ENCODE results near the gene FBXW9.

The FBXW9 gene

DNA sequence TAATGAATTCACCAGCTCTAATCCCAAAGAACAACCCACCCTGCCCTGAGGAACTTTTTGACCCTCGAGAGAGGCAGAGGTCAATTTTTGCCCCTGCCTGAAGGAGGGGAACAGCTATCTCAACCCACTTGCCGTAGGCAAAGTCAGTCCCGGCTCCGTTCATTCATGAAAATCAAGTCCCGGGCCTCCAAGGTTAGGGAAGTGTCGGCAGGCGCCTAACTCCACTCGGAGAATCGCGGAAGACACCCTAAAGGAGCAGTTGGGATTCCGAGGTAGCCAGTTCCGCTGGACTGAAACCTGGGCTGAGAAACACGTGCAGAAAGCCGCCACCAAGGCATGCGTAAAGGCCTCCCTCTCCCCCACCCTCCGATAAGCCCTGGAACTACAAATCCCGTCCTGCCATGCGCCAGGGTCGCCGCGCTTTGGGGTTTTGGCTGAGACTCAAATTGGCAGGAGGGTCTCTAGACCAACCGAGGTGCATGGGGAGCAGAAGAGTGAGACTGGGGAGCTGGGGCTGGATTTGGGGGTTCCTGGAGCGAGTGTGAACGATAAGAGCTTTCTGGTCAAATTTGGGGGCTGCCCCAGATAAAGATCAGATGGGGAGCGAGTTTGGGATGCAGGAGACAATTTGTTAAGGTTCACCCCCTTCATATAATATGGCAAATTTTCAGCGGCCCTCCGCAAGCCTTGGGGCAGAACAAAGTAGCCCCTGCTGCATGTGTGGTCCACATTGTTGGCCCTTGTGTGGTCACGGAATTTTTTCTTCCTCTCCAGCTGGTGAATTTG, 27.4 kb upstream of the FBXW9 start, which contains the start of gene TNPO2:
Gene TNPO2, minus strand, starts transcription at position 292 of the 786 bp plus-strand sequence. CDS start 2,955 bp downstream, outside the sequence.
- DNase-seq (peak; percentile 85), ATAC-seq (ENCODE audit: insufficient read depth, low read depth) (peak; percentile 64)
- peaks cover 57% of the 10 kb centered on the region for H3K79me2 ChIP-seq (ENCODE audit: insufficient read depth, low read length)
- H3K27ac ChIP-seq (ENCODE audit: low read length): peak within 1 kb of the TSS; percentile 90
- TF ChIP-seq, protein P1, sequence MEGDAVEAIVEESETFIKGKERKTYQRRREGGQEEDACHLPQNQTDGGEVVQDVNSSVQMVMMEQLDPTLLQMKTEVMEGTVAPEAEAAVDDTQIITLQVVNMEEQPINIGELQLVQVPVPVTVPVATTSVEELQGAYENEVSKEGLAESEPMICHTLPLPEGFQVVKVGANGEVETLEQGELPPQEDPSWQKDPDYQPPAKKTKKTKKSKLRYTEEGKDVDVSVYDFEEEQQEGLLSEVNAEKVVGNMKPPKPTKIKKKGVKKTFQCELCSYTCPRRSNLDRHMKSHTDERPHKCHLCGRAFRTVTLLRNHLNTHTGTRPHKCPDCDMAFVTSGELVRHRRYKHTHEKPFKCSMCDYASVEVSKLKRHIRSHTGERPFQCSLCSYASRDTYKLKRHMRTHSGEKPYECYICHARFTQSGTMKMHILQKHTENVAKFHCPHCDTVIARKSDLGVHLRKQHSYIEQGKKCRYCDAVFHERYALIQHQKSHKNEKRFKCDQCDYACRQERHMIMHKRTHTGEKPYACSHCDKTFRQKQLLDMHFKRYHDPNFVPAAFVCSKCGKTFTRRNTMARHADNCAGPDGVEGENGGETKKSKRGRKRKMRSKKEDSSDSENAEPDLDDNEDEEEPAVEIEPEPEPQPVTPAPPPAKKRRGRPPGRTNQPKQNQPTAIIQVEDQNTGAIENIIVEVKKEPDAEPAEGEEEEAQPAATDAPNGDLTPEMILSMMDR (IDR thresholded peaks at IDR 0.05; ENCODE audit: borderline replicate concordance, extremely low read depth, low read length, poor library complexity, severe bottlenecking): no peak
- TF ChIP-seq EZH2 (IDR thresholded peaks at IDR 0.05; ENCODE audit: borderline replicate concordance, low read depth, low read length, severe bottlenecking): no peak
- peaks cover 32% of the 10 kb centered on the region for H3K4me1 ChIP-seq (ENCODE audit: insufficient read depth, low read length)
- peak within 1 kb of the TSS; percentile 50 to 71 for H3K4me3 ChIP-seq (ENCODE audit: low read depth in 1 of 2, low read length in 2 of 2)
- H3K36me3 ChIP-seq (ENCODE audit: insufficient read depth, low read length): peaks cover 38% of the 10 kb centered on the region
- H3K4me2 ChIP-seq (ENCODE audit: insufficient read depth, low read length): peak within 1 kb of the TSS; percentile 94
- H3K27me3 ChIP-seq (ENCODE audit: insufficient read depth, low read length, poor library complexity): no peaks in the 10 kb centered on the region
- H3K9me3 ChIP-seq (ENCODE audit: insufficient read depth, low read length, severe bottlenecking): no peaks in the 10 kb centered on the region
- peaks cover 30% of the 10 kb centered on the region for H4K20me1 ChIP-seq (ENCODE audit: insufficient read depth, low read length)
- peak within 1 kb of the TSS; percentile 85 for H2AFZ ChIP-seq (ENCODE audit: low read depth, low read length)
- peak within 1 kb of the TSS; percentile 73 for H3K9ac ChIP-seq (ENCODE audit: low read depth, low read length)

DNA sequence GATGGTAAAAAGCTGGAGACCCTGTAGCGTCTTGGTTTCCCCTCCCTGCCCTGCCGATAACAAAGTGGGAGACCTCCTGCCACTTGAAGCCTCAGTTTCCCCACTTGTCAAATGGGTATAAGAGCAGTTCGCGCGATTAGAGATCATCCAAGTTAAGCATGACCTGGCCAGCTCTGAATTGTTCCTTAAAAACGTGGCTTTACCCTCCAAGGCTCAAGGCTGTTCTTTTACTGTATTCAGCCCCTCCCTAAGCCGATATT, 26.9 kb upstream of the FBXW9 start:
- peak overlapping the region; percentile 73 for H3K9ac ChIP-seq (ENCODE audit: low read depth, low read length)
- H4K20me1 ChIP-seq (ENCODE audit: insufficient read depth, low read length): peaks cover 33% of the 10 kb centered on the region
- peaks cover 62% of the 10 kb centered on the region for H3K79me2 ChIP-seq (ENCODE audit: insufficient read depth, low read length)
- H2AFZ ChIP-seq (ENCODE audit: low read depth, low read length): peak overlapping the region; percentile 85
- peak overlapping the region; percentile 90 for H3K27ac ChIP-seq (ENCODE audit: low read length)
- peak; percentile 29 for DNase-seq
- no peak for ATAC-seq (ENCODE audit: insufficient read depth, low read depth)
- H3K27me3 ChIP-seq (ENCODE audit: insufficient read depth, low read length, poor library complexity): no peaks in the 10 kb centered on the region
- peak overlapping the region; percentile 94 for H3K4me2 ChIP-seq (ENCODE audit: insufficient read depth, low read length)
- H3K4me1 ChIP-seq (ENCODE audit: insufficient read depth, low read length): peaks cover 32% of the 10 kb centered on the region
- H3K36me3 ChIP-seq (ENCODE audit: insufficient read depth, low read length): peaks cover 38% of the 10 kb centered on the region
- peak overlapping the region; percentile 50 to 71 for H3K4me3 ChIP-seq (ENCODE audit: low read depth in 1 of 2, low read length in 2 of 2)
- H3K9me3 ChIP-seq (ENCODE audit: insufficient read depth, low read length, severe bottlenecking): no peaks in the 10 kb centered on the region
- no peak for TF ChIP-seq EZH2 (IDR thresholded peaks at IDR 0.05; ENCODE audit: borderline replicate concordance, low read depth, low read length, severe bottlenecking)
- TF ChIP-seq, protein P1 (IDR thresholded peaks at IDR 0.05; ENCODE audit: borderline replicate concordance, extremely low read depth, low read length, poor library complexity, severe bottlenecking): no peak

DNA sequence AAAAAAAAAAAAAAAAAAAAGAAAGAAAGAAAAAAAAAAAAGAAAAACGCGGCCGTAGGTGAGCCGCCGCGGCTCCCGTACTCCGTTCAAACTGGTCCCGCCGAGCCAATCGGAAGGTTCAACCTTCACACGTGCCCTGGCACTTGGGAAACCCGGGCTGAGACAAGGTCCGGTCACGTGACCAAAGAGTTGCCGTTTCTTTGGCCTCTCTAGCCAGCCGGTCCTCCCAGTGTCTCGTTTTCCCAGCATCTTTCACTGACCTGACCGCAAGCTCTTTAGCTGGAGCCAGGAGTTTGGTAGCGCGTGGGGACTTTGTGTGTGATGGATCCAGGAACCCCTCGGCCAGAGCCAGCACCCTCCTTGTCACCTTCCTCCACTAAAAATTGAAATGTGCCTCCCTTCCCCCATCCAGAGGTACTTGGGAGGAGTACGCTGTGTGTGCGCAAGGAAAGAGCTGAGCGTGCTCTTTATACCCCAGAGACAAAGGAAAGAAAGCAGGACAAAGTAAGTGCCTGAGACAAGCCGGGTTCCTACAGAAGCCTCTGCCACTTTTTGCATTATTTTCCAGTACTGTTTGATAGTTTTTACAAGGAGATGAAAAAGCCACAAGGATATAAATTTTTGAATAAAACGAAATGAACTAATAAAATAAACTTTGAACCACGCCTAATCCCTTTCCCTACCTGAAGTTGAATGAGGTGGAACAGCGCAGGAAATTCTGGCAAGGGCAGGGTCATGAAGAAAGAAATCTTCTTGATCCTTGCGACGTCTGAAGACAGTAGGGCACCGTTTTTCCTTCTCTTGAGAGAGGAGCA, 26.3 kb upstream of the FBXW9 start:
- DNase-seq (peak; percentile 97), ATAC-seq (ENCODE audit: insufficient read depth, low read depth) (peak; percentile 81)
- TF ChIP-seq, protein P1 (IDR thresholded peaks at IDR 0.05; ENCODE audit: borderline replicate concordance, extremely low read depth, low read length, poor library complexity, severe bottlenecking): no peak
- TF ChIP-seq EZH2 (IDR thresholded peaks at IDR 0.05; ENCODE audit: borderline replicate concordance, low read depth, low read length, severe bottlenecking): no peak
- Histone ChIP-seq H2AFZ (ENCODE audit: low read depth, low read length) (peak overlapping the region; percentile 85), H4K20me1 (ENCODE audit: insufficient read depth, low read length) (peaks cover 33% of the 10 kb centered on the region), H3K9me3 (ENCODE audit: insufficient read depth, low read length, severe bottlenecking) (no peaks in the 10 kb centered on the region), H3K27me3 (ENCODE audit: insufficient read depth, low read length, poor library complexity) (no peaks in the 10 kb centered on the region), H3K4me2 (ENCODE audit: insufficient read depth, low read length) (peak overlapping the region; percentile 94), H3K27ac (ENCODE audit: low read length) (peak overlapping the region; percentile 92), H3K79me2 (ENCODE audit: insufficient read depth, low read length) (peaks cover 68% of the 10 kb centered on the region), H3K4me3 (ENCODE audit: low read depth in 1 of 2, low read length in 2 of 2) (peak overlapping the region; percentile 50 to 71), H3K36me3 (ENCODE audit: insufficient read depth, low read length) (peaks cover 38% of the 10 kb centered on the region), H3K4me1 (ENCODE audit: insufficient read depth, low read length) (peaks cover 32% of the 10 kb centered on the region), H3K9ac (ENCODE audit: low read depth, low read length) (peak overlapping the region; percentile 73)
